Activated naive CD4-positive, alpha-beta T cell treated with anti-CD3 and anti-CD28 coated beads for 36 hours (primary cell): ENCODE results near the gene CTAGE15. TPM values are rescaled to one million over a fixed set of nuclear protein-coding genes. Genes with fewer than 3 reads are reported as not detected.
"Not testable (repeated sequence)": the region's sequence is repeated elsewhere in the genome, so short reads cannot be mapped to it uniquely, and the experiment has no call there.

Experiments used
- CTCF ChIA-PET: fragments of 350-600 bp; sonication (Branson Sonifier 250); formaldehyde crosslinking; loops from one replicate; lab custom pipeline; 2021; ENCODE audit warnings: antibody characterized with exemption; lab: Charles Lee
- DNase-seq: peaks from one replicate; pipeline ENCODE4 v3.0.0-alpha.2; 2020
- H3K27ac Mint-ChIP-seq: one replicate; pipeline ENCODE4 v1.8.0; 2021; ENCODE audit warnings: mild to moderate bottlenecking, mixed read lengths
- H3K27me3 Mint-ChIP-seq: one replicate; pipeline ENCODE4 v1.8.0; 2021; ENCODE audit warnings: low read depth, mixed read lengths
- H3K36me3 Mint-ChIP-seq: one replicate; pipeline ENCODE4 v1.8.0; 2021; ENCODE audit warnings: low read depth, mixed read lengths
- H3K4me1 Mint-ChIP-seq: one replicate; pipeline ENCODE4 v1.8.0; 2021; ENCODE audit warnings: low read depth, mixed read lengths
- H3K4me3 Mint-ChIP-seq: one replicate; pipeline ENCODE4 v1.8.0; 2021; ENCODE audit warnings: mild to moderate bottlenecking, moderate library complexity, mixed read lengths
- H3K9me3 Mint-ChIP-seq: one replicate; pipeline ENCODE4 v1.8.0; 2021; ENCODE audit warnings: mixed read lengths
- intact Hi-C: fragments of 100-400 bp; cut with micrococcal nuclease; formaldehyde crosslinking; loops from one replicate; pipeline ENCODE4 v1.15.1; 2023
- total RNA-seq, 2 experiments: library from RNA; stranded (reverse); gene quantifications; one replicate each; pipeline ENCODE4 v1.2.3, GENCODE V29; 2021

CTAGE15 gene
- total RNA-seq, 2 experiments from 2014 or later: not detected

GRCh38 chr7:143589897-143590296 lies 18.3 kb downstream of the CTAGE15 start:
- H3K4me3 Mint-ChIP-seq, H3K27ac Mint-ChIP-seq, DNase-seq, H3K9me3 Mint-ChIP-seq, intact Hi-C loops, H3K27me3 Mint-ChIP-seq, H3K36me3 Mint-ChIP-seq, H3K4me1 Mint-ChIP-seq, CTCF ChIA-PET: not testable (repeated sequence)

GRCh38 chr7:143598086-143598485 lies 26.5 kb downstream of the CTAGE15 start:
- H3K4me1 Mint-ChIP-seq, H3K27me3 Mint-ChIP-seq, CTCF ChIA-PET, intact Hi-C loops, H3K36me3 Mint-ChIP-seq, DNase-seq, H3K9me3 Mint-ChIP-seq, H3K4me3 Mint-ChIP-seq, H3K27ac Mint-ChIP-seq: not testable (repeated sequence)

DNA sequence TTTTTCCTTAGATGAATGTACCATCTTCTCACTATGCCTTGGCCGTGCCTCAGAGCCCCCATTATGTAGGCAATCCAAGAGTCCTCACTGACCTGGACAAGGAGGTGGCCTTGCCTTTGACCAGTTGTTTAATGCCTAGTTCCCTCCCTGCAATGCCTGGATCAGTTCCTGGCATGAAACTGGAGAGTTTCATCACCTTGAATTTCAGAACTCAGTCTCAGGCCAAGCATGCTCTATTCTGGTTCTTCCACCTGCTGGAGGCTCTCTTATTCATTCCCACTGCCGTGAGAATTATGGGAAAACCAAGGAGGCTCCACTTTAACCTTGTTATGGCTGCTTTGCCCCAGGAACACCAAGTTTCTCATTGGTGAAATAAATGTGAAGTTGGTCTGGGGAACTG lies 31.9 kb downstream of the CTAGE15 start:
- H3K9me3 Mint-ChIP-seq, H3K36me3 Mint-ChIP-seq, H3K4me1 Mint-ChIP-seq, DNase-seq, H3K27ac Mint-ChIP-seq, CTCF ChIA-PET, intact Hi-C loops, H3K4me3 Mint-ChIP-seq, H3K27me3 Mint-ChIP-seq: not testable (repeated sequence)

DNA sequence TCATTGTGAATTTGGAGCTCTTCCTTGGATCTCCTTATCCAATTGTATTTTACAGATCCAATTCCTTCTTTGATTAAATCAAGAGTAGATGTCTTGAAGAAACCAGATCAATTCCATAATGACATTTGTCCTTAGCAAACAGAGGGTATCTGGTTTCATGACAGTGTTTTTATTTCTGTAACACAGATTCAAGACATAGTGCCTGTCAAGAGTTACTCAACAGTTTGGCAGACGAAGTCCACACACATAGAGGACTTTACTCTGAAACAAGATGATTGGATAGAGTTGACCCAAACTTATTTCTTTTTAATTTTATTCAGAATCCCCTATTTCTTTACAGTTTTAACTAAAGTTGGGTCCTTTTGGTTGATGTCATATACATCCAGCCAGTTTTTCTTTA lies 34.5 kb downstream of the CTAGE15 start:
- H3K4me3 Mint-ChIP-seq, CTCF ChIA-PET, H3K27me3 Mint-ChIP-seq, H3K36me3 Mint-ChIP-seq, H3K9me3 Mint-ChIP-seq, DNase-seq, H3K27ac Mint-ChIP-seq, H3K4me1 Mint-ChIP-seq, intact Hi-C loops: not testable (repeated sequence)

- H3K36me3 Mint-ChIP-seq, H3K9me3 Mint-ChIP-seq, H3K27me3 Mint-ChIP-seq, CTCF ChIA-PET, H3K4me1 Mint-ChIP-seq, DNase-seq, intact Hi-C loops, H3K27ac Mint-ChIP-seq, H3K4me3 Mint-ChIP-seq: not testable (repeated sequence)
Observed at GRCh38 chr7:143615545-143615944, 43.9 kb downstream of the CTAGE15 start.

GRCh38 chr7:143617204-143617603 lies 45.6 kb downstream of the CTAGE15 start:
- H3K36me3 Mint-ChIP-seq, H3K27ac Mint-ChIP-seq, intact Hi-C loops, H3K27me3 Mint-ChIP-seq, H3K4me1 Mint-ChIP-seq, H3K4me3 Mint-ChIP-seq, CTCF ChIA-PET, H3K9me3 Mint-ChIP-seq, DNase-seq: not testable (repeated sequence)

DNA sequence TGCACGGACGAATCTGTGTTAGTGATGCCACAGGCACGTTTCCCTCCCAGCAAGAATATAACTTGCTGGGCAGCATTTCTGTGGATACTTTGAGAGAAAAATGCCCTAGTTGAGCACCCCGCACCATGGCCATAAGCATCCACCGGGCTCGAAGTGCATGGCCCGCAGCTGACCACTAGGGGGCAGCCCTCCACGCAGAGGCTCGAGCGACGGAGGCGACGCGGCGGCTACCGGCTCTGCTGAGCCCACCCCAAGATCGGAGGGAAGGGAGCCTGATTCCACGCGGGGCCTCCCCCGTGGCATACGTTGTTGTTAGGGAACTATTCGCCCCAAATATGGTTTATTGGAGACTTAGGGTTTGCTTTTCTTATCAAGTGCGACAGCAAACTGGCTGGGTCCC lies 48.5 kb downstream of the CTAGE15 start:
- H3K4me3 Mint-ChIP-seq, CTCF ChIA-PET, H3K27ac Mint-ChIP-seq, H3K27me3 Mint-ChIP-seq, H3K9me3 Mint-ChIP-seq, intact Hi-C loops, H3K4me1 Mint-ChIP-seq, H3K36me3 Mint-ChIP-seq: not testable (repeated sequence)
- peak; percentile 77 for DNase-seq

GRCh38 chr7:143620646-143621045 lies 49.0 kb downstream of the CTAGE15 start, which contains the start of gene TCAF2:
Gene TCAF2, plus strand, starts transcription at chr7:143620974.
- Mint-ChIP-seq H3K27ac (peak within 1 kb of the TSS; percentile 41), H3K4me3 (peak within 1 kb of the TSS; percentile 39)
- intact Hi-C loops, H3K27me3 Mint-ChIP-seq, H3K4me1 Mint-ChIP-seq, CTCF ChIA-PET, H3K9me3 Mint-ChIP-seq, H3K36me3 Mint-ChIP-seq: not testable (repeated sequence)
- DNase-seq: peak; percentile 75

- H3K9me3 Mint-ChIP-seq, H3K27ac Mint-ChIP-seq, H3K4me1 Mint-ChIP-seq, H3K27me3 Mint-ChIP-seq, H3K4me3 Mint-ChIP-seq, CTCF ChIA-PET, H3K36me3 Mint-ChIP-seq, DNase-seq, intact Hi-C loops: not testable (repeated sequence)
Observed at GRCh38 chr7:143621175-143621574, 49.6 kb downstream of the CTAGE15 start.

- H3K27me3 Mint-ChIP-seq, H3K4me3 Mint-ChIP-seq, H3K27ac Mint-ChIP-seq, H3K4me1 Mint-ChIP-seq, CTCF ChIA-PET, DNase-seq, intact Hi-C loops, H3K36me3 Mint-ChIP-seq, H3K9me3 Mint-ChIP-seq: not testable (repeated sequence)
Observed at GRCh38 chr7:143622130-143622529, 50.5 kb downstream of the CTAGE15 start.

Other genes starting within 250 kb of the CTAGE15 start
- gene FAM131B, start 209.1 kb upstream of the CTAGE15 start, total RNA-seq: 1 to 10 TPM; 1.5 to 1.7 TPM
- 10 to 100 TPM; 75.1 to 81.5 TPM for gene ZYX, start 190.5 kb upstream of the CTAGE15 start, total RNA-seq
- 1 to 10 TPM; 1.0 to 1.3 TPM for gene EPHA1, start 162.9 kb upstream of the CTAGE15 start, total RNA-seq
- not detected for gene TAS2R60, start 128.3 kb upstream of the CTAGE15 start, total RNA-seq
- gene TAS2R41, start 93.9 kb upstream of the CTAGE15 start, total RNA-seq: not detected
- gene TCAF2, start 49.2 kb downstream of the CTAGE15 start, total RNA-seq: 10 to 100 TPM; 29.2 to 31.4 TPM
- under 1 TPM; 0.98 to 0.99 TPM for gene CTAGE6, start 185.9 kb downstream of the CTAGE15 start, total RNA-seq